Erythroblast (primary cell): ENCODE data around the gene C1QTNF4.
"Not testable (repeated sequence)": the region's sequence is repeated elsewhere in the genome, so short reads cannot be mapped to it uniquely, and the experiment has no call there.

Experiments
- GATA1 ChIP-seq: IDR thresholded peaks from 2 replicates; pipeline ENCODE4 v1.6.1; 2011; ENCODE audit warnings: low read depth, mild to moderate bottlenecking, control low read depth, low read length, moderate library complexity
- POLR2A ChIP-seq: IDR thresholded peaks from 2 replicates; pipeline ENCODE4 v1.6.1; 2011; ENCODE audit warnings: mild to moderate bottlenecking, low read length

- TF ChIP-seq POLR2A, GATA1: not testable (repeated sequence)
Observed at GRCh38 chr11:47564366-47564765, 29.8 kb downstream of the C1QTNF4 start.
